Fibroblast of lung (primary cell): ENCODE measurements around the gene TARS3. TPM values are rescaled to one million over a fixed set of nuclear protein-coding genes. Genes with fewer than 3 reads are reported as not detected.

ENCODE experiments used
- DNase-seq, 2 donors: peaks; one replicate each; pipeline versions ENCODE4 v3.0.0 to v3.0.0-alpha.2; 2010; ENCODE audit warnings: low read depth in 2 of 2
- H2AFZ ChIP-seq: 2 replicates; pipeline ENCODE4 v1.5.1; 2012; ENCODE audit warnings: low read length, control low read depth, inconsistent platforms
- H3K27ac ChIP-seq: 2 replicates; pipeline ENCODE4 v1.5.1; 2011; ENCODE audit warnings: low read length, control low read depth; ENCODE audit not compliant: insufficient read depth
- H3K27me3 ChIP-seq: 2 replicates; pipeline ENCODE4 v1.5.1; 2011; ENCODE audit warnings: mild to moderate bottlenecking, low read length; ENCODE audit not compliant: control insufficient read depth, insufficient read depth
- H3K36me3 ChIP-seq: 2 replicates; pipeline ENCODE4 v1.5.1; 2011; ENCODE audit warnings: low read length; ENCODE audit not compliant: control insufficient read depth, insufficient read depth
- H3K4me1 ChIP-seq: 2 replicates; pipeline ENCODE4 v1.5.1; 2011; ENCODE audit warnings: low read length; ENCODE audit not compliant: control insufficient read depth, insufficient read depth; ENCODE audit errors: extremely low read depth
- H3K4me2 ChIP-seq: 2 replicates; pipeline ENCODE4 v1.5.1; 2011; ENCODE audit warnings: low read length, control low read depth; ENCODE audit not compliant: insufficient read depth; ENCODE audit errors: extremely low read depth
- H3K4me3 ChIP-seq, 4 experiments: fragments of 200-600 bp in 1 of 4; sonication (generic) in 1 of 4; replicated peaks in 1 of 4; 2 replicates each; pipeline ENCODE4 v1.5.1; 2011 to 2016; ENCODE audit warnings: low read length in 4 of 4, low read depth in 3 of 4, mild to moderate bottlenecking in 3 of 4, control low read depth in 2 of 4, inconsistent platforms in 1 of 4, mixed read lengths in 1 of 4; ENCODE audit not compliant: insufficient read depth in 1 of 4; ENCODE audit errors: control extremely low read depth in 1 of 4
- H3K79me2 ChIP-seq: 2 replicates; pipeline ENCODE4 v1.5.1; 2012; ENCODE audit warnings: mild to moderate bottlenecking, low read length, inconsistent platforms; ENCODE audit not compliant: control insufficient read depth, insufficient read depth
- H3K9ac ChIP-seq: 2 replicates; pipeline ENCODE4 v1.5.1; 2011; ENCODE audit warnings: mild to moderate bottlenecking, low read length, control low read depth; ENCODE audit not compliant: insufficient read depth
- H3K9me3 ChIP-seq: 2 replicates; pipeline ENCODE4 v1.5.1; 2012; ENCODE audit warnings: low read depth, low read length; ENCODE audit not compliant: control insufficient read depth, insufficient read depth
- H4K20me1 ChIP-seq: 2 replicates; pipeline ENCODE4 v1.5.1; 2011; ENCODE audit warnings: low read length; ENCODE audit not compliant: control insufficient read depth, insufficient read depth; ENCODE audit errors: extremely low read depth
- EZH2 ChIP-seq: IDR thresholded peaks from 2 replicates; pipeline ENCODE4 v1.5.1; 2012; ENCODE audit warnings: low read length, control low read depth, mild to moderate bottlenecking; ENCODE audit errors: missing control alignments
- polyA plus RNA-seq, 2 donors: library from polyadenylated mRNA; depleted of rRNA in 1 of 2; stranded (reverse) in 1 of 2; unstranded in 1 of 2; fragments of >200 nt; gene quantifications; 2 replicates each; pipeline ENCODE4 v1.2.1, GENCODE V29; 2011 to 2012; ENCODE audit warnings: missing spikeins in 1 of 2
- total RNA-seq: library from RNA; depleted of rRNA; stranded (reverse); fragments of >200 nt; gene quantifications from 2 replicates; pipeline ENCODE4 v1.2.1, GENCODE V29; 2014
- TF ChIP-seq, protein P1 (sequence below), 2 donors: IDR thresholded peaks in 1 of 2; conservative IDR thresholded peaks in 1 of 2; 1 replicate in 1 of 2; 2 replicates in 1 of 2; pipeline ENCODE4 v1.5.1; 2011 to 2012; ENCODE audit warnings: low read length in 2 of 2, control low read depth in 1 of 2, inconsistent platforms in 1 of 2, low read depth in 1 of 2, mild to moderate bottlenecking in 1 of 2

TARS3 gene
- total and polyA plus RNA-seq, 2 donors (not counting 1 experiment from before 2014, with no cell fraction given), result 4.3 to 23.3 TPM

DNA sequence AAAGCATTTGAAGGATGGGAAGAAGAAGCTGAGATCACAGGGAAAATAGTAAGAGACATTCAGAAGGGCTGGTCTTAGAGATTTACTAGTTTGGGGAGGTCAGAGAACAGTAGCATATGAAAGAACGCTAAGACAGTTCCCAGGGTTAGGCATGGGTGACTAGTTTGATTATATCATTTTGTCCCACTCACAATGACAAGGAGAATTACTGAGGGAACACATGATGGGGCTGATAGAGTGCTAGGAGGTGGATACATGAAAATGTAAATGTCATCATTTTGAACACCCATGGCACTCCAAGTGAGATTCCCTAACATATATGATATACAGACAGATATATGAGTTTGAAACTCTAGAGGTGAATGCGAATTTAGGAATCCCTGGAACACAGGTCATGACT, 9.3 kb upstream of the TARS3 start:
- Histone ChIP-seq H3K36me3 (no peaks in the 10 kb centered on the region), H3K9ac (no peak overlapping the region), H3K79me2 (no peaks in the 10 kb centered on the region), H3K9me3 (no peaks in the 10 kb centered on the region), H3K4me3 (no peak overlapping the region), H3K27me3 (no peaks in the 10 kb centered on the region), H2AFZ (no peak overlapping the region), H4K20me1 (no peaks in the 10 kb centered on the region), H3K4me1 (no peaks in the 10 kb centered on the region), H3K4me2 (no peak overlapping the region), H3K27ac (no peak overlapping the region)
- DNase-seq, result no peak
- no peak for TF ChIP-seq EZH2
- TF ChIP-seq, protein P1, sequence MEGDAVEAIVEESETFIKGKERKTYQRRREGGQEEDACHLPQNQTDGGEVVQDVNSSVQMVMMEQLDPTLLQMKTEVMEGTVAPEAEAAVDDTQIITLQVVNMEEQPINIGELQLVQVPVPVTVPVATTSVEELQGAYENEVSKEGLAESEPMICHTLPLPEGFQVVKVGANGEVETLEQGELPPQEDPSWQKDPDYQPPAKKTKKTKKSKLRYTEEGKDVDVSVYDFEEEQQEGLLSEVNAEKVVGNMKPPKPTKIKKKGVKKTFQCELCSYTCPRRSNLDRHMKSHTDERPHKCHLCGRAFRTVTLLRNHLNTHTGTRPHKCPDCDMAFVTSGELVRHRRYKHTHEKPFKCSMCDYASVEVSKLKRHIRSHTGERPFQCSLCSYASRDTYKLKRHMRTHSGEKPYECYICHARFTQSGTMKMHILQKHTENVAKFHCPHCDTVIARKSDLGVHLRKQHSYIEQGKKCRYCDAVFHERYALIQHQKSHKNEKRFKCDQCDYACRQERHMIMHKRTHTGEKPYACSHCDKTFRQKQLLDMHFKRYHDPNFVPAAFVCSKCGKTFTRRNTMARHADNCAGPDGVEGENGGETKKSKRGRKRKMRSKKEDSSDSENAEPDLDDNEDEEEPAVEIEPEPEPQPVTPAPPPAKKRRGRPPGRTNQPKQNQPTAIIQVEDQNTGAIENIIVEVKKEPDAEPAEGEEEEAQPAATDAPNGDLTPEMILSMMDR (conservative IDR thresholded peaks at IDR 0.05 in 1 of 2, IDR thresholded peaks at IDR 0.05 in 1 of 2; ENCODE audit: low read depth in 1 of 2, low read length in 2 of 2), result no peak

DNA sequence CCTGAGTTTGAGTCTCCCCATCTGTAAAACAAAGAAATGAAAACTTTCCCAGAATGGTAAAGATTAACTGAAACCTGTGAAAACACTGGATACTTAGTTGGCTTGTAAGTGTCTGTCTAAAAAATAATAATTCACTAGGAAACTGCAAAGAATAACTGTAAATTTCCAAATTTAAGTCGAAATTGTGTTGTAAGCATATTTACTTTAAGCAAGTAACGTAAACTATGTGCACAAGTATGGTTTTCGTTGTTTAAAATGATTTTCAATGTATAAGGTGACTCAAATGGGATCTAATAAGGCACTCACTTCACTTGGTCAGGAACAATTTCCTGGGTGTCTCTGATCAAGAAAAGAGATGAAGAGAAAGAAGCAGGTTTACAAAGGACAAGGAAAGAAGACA, 8.5 kb upstream of the TARS3 start:
- Histone ChIP-seq H3K27me3 (no peaks in the 10 kb centered on the region), H3K4me2 (no peak overlapping the region), H3K27ac (no peak overlapping the region), H2AFZ (no peak overlapping the region), H3K79me2 (no peaks in the 10 kb centered on the region), H3K9ac (no peak overlapping the region), H4K20me1 (no peaks in the 10 kb centered on the region), H3K4me1 (no peaks in the 10 kb centered on the region), H3K4me3 (no peak overlapping the region), H3K9me3 (no peaks in the 10 kb centered on the region), H3K36me3 (no peaks in the 10 kb centered on the region)
- no peak for DNase-seq
- TF ChIP-seq EZH2, result no peak
- TF ChIP-seq, protein P1 (conservative IDR thresholded peaks at IDR 0.05 in 1 of 2, IDR thresholded peaks at IDR 0.05 in 1 of 2; ENCODE audit: low read depth in 1 of 2, low read length in 2 of 2), result no peak

DNA sequence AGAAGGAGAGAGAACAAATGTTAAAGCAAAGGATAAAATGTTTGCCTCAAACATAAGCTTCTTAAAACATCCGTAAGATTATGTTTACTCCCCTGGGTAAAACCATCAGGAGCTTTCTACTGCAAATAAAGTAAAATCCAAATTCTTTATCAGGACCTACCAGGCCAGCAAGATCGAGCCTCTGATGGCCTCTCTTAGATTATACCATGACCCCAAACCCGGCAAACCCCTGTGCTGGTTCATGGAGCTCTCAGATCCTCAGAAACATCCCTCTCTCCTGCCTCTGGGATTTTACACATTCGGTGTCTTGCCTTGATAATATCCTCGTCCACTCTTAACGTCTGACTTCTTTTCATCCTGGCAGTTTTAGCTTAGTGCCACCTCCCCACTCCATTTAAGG, 7.5 kb upstream of the TARS3 start:
- Histone ChIP-seq H3K9me3 (no peaks in the 10 kb centered on the region), H3K4me2 (no peak overlapping the region), H3K9ac (no peak overlapping the region), H4K20me1 (no peaks in the 10 kb centered on the region), H3K4me1 (no peaks in the 10 kb centered on the region), H3K27me3 (no peaks in the 10 kb centered on the region), H3K36me3 (no peaks in the 10 kb centered on the region), H3K79me2 (no peaks in the 10 kb centered on the region), H3K27ac (no peak overlapping the region), H2AFZ (no peak overlapping the region), H3K4me3 (no peak overlapping the region)
- DNase-seq, result no peak
- TF ChIP-seq, protein P1 (conservative IDR thresholded peaks at IDR 0.05 in 1 of 2, IDR thresholded peaks at IDR 0.05 in 1 of 2; ENCODE audit: low read depth in 1 of 2, low read length in 2 of 2), result no peak
- no peak for TF ChIP-seq EZH2
